B cell (primary cell): Measurements from ENCODE around the gene KRT73. TPM values are rescaled to one million over a fixed set of nuclear protein-coding genes. Genes with fewer than 3 reads are reported as not detected.

Experiments
- ATAC-seq: fragments of 200-7000 bp; cut with Tn5 transposase; one replicate; pipeline ENCODE4 v1.10.0; 2021; ENCODE audit warnings: low read depth, mild to moderate bottlenecking, moderate number of reproducible peaks, moderate library complexity
- CTCF ChIA-PET: fragments of 350-600 bp; sonication (Branson Sonifier 250); formaldehyde crosslinking; loops from one replicate; lab custom pipeline; 2021; ENCODE audit warnings: antibody characterized with exemption, inconsistent platforms; lab: Charles Lee
- POLR2A ChIA-PET: fragments of 350-600 bp; sonication (Branson Sonifier 250); formaldehyde crosslinking; loops from one replicate; lab custom pipeline; 2021; ENCODE audit warnings: antibody characterized with exemption; lab: Charles Lee
- DNase-seq: peaks from one replicate; pipeline ENCODE4 v3.0.0; 2013
- H2AFZ ChIP-seq: 2 replicates; pipeline ENCODE4 v1.6.1; 2012; ENCODE audit warnings: mild to moderate bottlenecking, low read depth, low read length; ENCODE audit not compliant: insufficient read depth, poor library complexity, severe bottlenecking
- H3K27ac ChIP-seq, 2 donors: 1 replicate in 1 of 2; 2 replicates in 1 of 2; pipeline ENCODE4 v1.5.1; 2012 to 2013; ENCODE audit warnings: low read length in 2 of 2, mild to moderate bottlenecking in 2 of 2, moderate library complexity in 1 of 2
- H3K27me3 ChIP-seq, 4 experiments: fragments of 200-600 bp in 1 of 4; sonication (generic) in 1 of 4; replicated peaks in 1 of 4; 1 replicate in 2 of 4; 2 replicates in 2 of 4; pipeline versions ENCODE4 v1.6.1 to v1.7.0; 2013 to 2016; ENCODE audit warnings: low read length in 3 of 4, mild to moderate bottlenecking in 2 of 4, mixed read lengths in 1 of 4, moderate library complexity in 1 of 4; ENCODE audit not compliant: insufficient read depth in 4 of 4, control insufficient read depth in 3 of 4; ENCODE audit errors: control extremely low read depth in 1 of 4
- H3K36me3 ChIP-seq, 2 experiments: replicated peaks in 1 of 2; 1 replicate in 1 of 2; 2 replicates in 1 of 2; pipeline versions ENCODE4 v1.6.1 to v1.7.1; 2013; ENCODE audit warnings: low read length in 1 of 2; ENCODE audit not compliant: insufficient read depth in 2 of 2, control insufficient read depth in 1 of 2; ENCODE audit errors: control extremely low read depth in 1 of 2, extremely low read depth in 1 of 2
- H3K4me1 ChIP-seq, 2 donors: fragments of 200-600 bp in 1 of 2; sonication (generic) in 1 of 2; 1 replicate in 1 of 2; 2 replicates in 1 of 2; pipeline versions ENCODE4 v1.5.1 to v1.6.1; 2013 to 2017; ENCODE audit warnings: low read length in 2 of 2; ENCODE audit not compliant: control insufficient read depth in 2 of 2, insufficient read depth in 2 of 2
- H3K4me2 ChIP-seq: replicated peaks from 2 replicates; pipeline ENCODE3; 2012; ENCODE audit warnings: mild to moderate bottlenecking, low read depth, low read length; ENCODE audit not compliant: poor library complexity, severe bottlenecking
- H3K4me3 ChIP-seq, 5 experiments: fragments of 200-600 bp in 1 of 5; sonication (generic) in 1 of 5; 1 replicate in 3 of 5; 2 replicates in 2 of 5; pipeline versions ENCODE4 v1.5.1 to v1.7.0; 2011 to 2016; ENCODE audit warnings: low read length in 4 of 5, mild to moderate bottlenecking in 4 of 5, low read depth in 2 of 5, control low read depth in 1 of 5, moderate library complexity in 1 of 5; ENCODE audit not compliant: insufficient read depth in 1 of 5; ENCODE audit errors: control extremely low read depth in 1 of 5, extremely low read depth in 1 of 5
- H3K79me2 ChIP-seq: fragments of 200-600 bp; sonication (generic); one replicate; pipeline ENCODE4 v1.6.0; 2016; ENCODE audit warnings: low read length; ENCODE audit not compliant: control insufficient read depth, insufficient read depth
- H3K9ac ChIP-seq: fragments of 200-600 bp; sonication (generic); 2 replicates; pipeline ENCODE4 v1.6.1; 2017; ENCODE audit warnings: mild to moderate bottlenecking, low read length, moderate library complexity
- H3K9me3 ChIP-seq, 3 donors: one replicate each; pipeline versions ENCODE4 v1.6.1 to v1.7.1; 2013; ENCODE audit warnings: low read length in 2 of 3; ENCODE audit not compliant: control insufficient read depth in 2 of 3, insufficient read depth in 1 of 3; ENCODE audit errors: control extremely low read depth in 1 of 3
- H4K20me1 ChIP-seq: 2 replicates; pipeline ENCODE4 v1.6.0; 2012; ENCODE audit warnings: mild to moderate bottlenecking, low read length; ENCODE audit not compliant: insufficient read depth, control insufficient read depth, poor library complexity, severe bottlenecking
- H3K27ac Mint-ChIP-seq: one replicate; pipeline ENCODE4 v1.8.0; 2021; ENCODE audit warnings: mixed read lengths
- H3K27me3 Mint-ChIP-seq: one replicate; pipeline ENCODE4 v1.8.0; 2021; ENCODE audit warnings: mixed read lengths
- H3K4me1 Mint-ChIP-seq: one replicate; pipeline ENCODE4 v1.8.0; 2021; ENCODE audit warnings: mixed read lengths
- H3K4me3 Mint-ChIP-seq: one replicate; pipeline ENCODE4 v1.8.0; 2021; ENCODE audit warnings: mixed read lengths
- H3K9me3 Mint-ChIP-seq: one replicate; pipeline ENCODE4 v1.8.0; 2022; ENCODE audit warnings: mixed read lengths; ENCODE audit not compliant: insufficient read depth
- CTCF ChIP-seq: fragments of 200-600 bp; IDR thresholded peaks from one replicate; pipeline ENCODE4 v1.8.0; 2022; ENCODE audit warnings: antibody characterized with exemption, mild to moderate bottlenecking
- EZH2 ChIP-seq: IDR thresholded peaks from 2 replicates; pipeline ENCODE4 v1.6.1; 2012; ENCODE audit warnings: borderline replicate concordance, low read depth, mild to moderate bottlenecking, moderate library complexity, low read length; ENCODE audit not compliant: insufficient read depth, poor library complexity, severe bottlenecking
- WGBS: methylation state at CpG from one replicate; pipeline ENCODE4 v1.1.5; 2013; ENCODE audit warnings: missing lambda C conversion rate; ENCODE audit not compliant: insufficient coverage; 5-methylcytosine and 5-hydroxymethylcytosine counted together
- intact Hi-C: fragments of 100-400 bp; cut with micrococcal nuclease; formaldehyde crosslinking; loops from one replicate; pipeline ENCODE4 v1.10.0; 2022
- polyA plus RNA-seq: library from polyadenylated mRNA; depleted of rRNA; stranded (reverse); fragments of >200 nt; gene quantifications from 2 replicates; pipeline ENCODE4 v1.2.3, GENCODE V29; 2012
- total RNA-seq, 2 donors: library from RNA; stranded (reverse); fragments of 120-200 nt in 1 of 2; gene quantifications; 1 replicate in 1 of 2; 2 replicates in 1 of 2; pipeline versions ENCODE4 v1.2.3 to v1.2.4, GENCODE V29; 2013 to 2022

The KRT73 gene
- total and polyA plus RNA-seq, 2 donors (not counting 1 experiment from before 2014, with no cell fraction given), result 0.07 TPM; not detected in 1

DNA sequence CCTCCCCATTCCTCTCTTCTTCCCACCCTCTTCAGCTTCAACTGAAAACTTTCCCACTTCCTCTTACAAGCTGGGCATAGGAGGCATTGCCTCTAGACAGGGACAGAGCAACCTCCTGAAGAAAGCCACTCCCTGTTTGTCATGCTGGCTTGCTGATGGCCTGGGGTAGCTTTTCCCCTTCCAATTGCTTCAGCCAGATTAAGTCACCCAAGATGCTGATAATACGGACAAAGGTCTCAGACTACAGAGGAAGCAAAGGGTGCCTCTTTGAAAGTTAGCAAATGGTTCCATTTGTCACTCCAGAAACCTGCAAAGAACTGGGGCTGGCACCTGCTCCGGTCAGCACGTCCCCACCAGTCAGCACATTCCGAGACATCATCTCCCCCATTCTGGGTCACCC, 27.6 kb upstream of the KRT73 start:
- ATAC-seq (no peak), DNase-seq (no peak)
- Histone ChIP-seq H3K9me3 (peaks cover 0 to 4% (median 0%) of the 10 kb centered on the region in 3 donors), H3K36me3 (no peaks in the 10 kb centered on the region), H3K4me3 (no peak overlapping the region), H3K79me2 (no peaks in the 10 kb centered on the region), H3K4me1 (no peaks in the 10 kb centered on the region), H3K27me3 (peaks cover 0 to 7% (median 0%) of the 10 kb centered on the region in 4 experiments), H4K20me1 (no peaks in the 10 kb centered on the region), H3K27ac (no peak overlapping the region), H3K4me2 (no peak overlapping the region), H2AFZ (no peak overlapping the region), H3K9ac (no peak overlapping the region)
- ChIA-PET POLR2A (interaction anchor here (0.7 kb wide), 1 partner anchor 224 kb away, joined by 3 read pairs; no protein-coding TSS in a partner anchor), CTCF (no interaction called here)
- H3K27me3 Mint-ChIP-seq, result peaks cover 16% of the 10 kb centered on the region
- 81% methylated on average over 4 of the region's 4 CpGs for WGBS
- H3K27ac Mint-ChIP-seq, result no peak overlapping the region
- TF ChIP-seq CTCF (no peak), EZH2 (no peak)
- no peaks in the 10 kb centered on the region for H3K9me3 Mint-ChIP-seq
- intact Hi-C loops, result no loop called here
- no peak overlapping the region for H3K4me3 Mint-ChIP-seq
- no peaks in the 10 kb centered on the region for H3K4me1 Mint-ChIP-seq

- H3K27me3 Mint-ChIP-seq, result peaks cover 16% of the 10 kb centered on the region
- H4K20me1 ChIP-seq, result no peaks in the 10 kb centered on the region
- no peak overlapping the region for H3K9ac ChIP-seq
- peaks cover 0 to 4% (median 0%) of the 10 kb centered on the region in 3 donors for H3K9me3 ChIP-seq
- ChIA-PET POLR2A (no interaction called here), CTCF (no interaction called here)
- DNase-seq, result no peak
- no peak overlapping the region for H3K4me2 ChIP-seq
- H3K79me2 ChIP-seq, result no peaks in the 10 kb centered on the region
- H3K4me1 Mint-ChIP-seq, result no peaks in the 10 kb centered on the region
- no peak for TF ChIP-seq EZH2
- TF ChIP-seq CTCF, result no peak
- no peaks in the 10 kb centered on the region for H3K36me3 ChIP-seq
- intact Hi-C loops, result no loop called here
- H3K4me3 ChIP-seq, result no peak overlapping the region
- no peak overlapping the region for H3K27ac ChIP-seq
- no peak overlapping the region for H3K27ac Mint-ChIP-seq
- H3K4me1 ChIP-seq, result no peaks in the 10 kb centered on the region
- ATAC-seq, result no peak
- no peak overlapping the region for H3K4me3 Mint-ChIP-seq
- peaks cover 0 to 4% (median 0%) of the 10 kb centered on the region in 4 experiments for H3K27me3 ChIP-seq
- H3K9me3 Mint-ChIP-seq, result no peaks in the 10 kb centered on the region
- H2AFZ ChIP-seq, result no peak overlapping the region
- WGBS, result 57% methylated on average over 6 of the region's 7 CpGs
Observed at GRCh38 chr12:52645120-52645761, 26.9 kb upstream of the KRT73 start.
